ENCODE results near the gene TMEM204.

DNA sequence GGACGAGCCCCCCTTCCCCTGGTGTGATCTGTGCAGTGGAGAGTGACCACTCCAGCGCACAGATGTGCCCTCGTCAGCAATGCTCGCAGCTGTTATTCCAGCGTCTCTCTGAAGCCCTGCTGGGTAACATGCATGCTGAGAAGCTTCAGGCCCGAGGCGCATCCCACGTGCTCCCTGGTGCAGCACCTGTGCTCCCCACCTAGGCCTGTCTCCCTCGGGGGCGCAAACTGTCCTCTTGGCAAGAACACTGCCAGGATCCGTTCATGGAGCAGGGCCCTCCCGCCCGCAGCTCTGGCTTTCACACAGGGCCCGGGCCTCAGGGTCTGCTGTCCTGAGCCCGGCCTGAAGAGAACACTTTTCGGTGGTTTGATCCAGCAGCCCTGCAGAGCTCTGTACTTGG, 13.0 kb downstream of the TMEM204 start:
- TF ChIP-seq, protein P1, sequence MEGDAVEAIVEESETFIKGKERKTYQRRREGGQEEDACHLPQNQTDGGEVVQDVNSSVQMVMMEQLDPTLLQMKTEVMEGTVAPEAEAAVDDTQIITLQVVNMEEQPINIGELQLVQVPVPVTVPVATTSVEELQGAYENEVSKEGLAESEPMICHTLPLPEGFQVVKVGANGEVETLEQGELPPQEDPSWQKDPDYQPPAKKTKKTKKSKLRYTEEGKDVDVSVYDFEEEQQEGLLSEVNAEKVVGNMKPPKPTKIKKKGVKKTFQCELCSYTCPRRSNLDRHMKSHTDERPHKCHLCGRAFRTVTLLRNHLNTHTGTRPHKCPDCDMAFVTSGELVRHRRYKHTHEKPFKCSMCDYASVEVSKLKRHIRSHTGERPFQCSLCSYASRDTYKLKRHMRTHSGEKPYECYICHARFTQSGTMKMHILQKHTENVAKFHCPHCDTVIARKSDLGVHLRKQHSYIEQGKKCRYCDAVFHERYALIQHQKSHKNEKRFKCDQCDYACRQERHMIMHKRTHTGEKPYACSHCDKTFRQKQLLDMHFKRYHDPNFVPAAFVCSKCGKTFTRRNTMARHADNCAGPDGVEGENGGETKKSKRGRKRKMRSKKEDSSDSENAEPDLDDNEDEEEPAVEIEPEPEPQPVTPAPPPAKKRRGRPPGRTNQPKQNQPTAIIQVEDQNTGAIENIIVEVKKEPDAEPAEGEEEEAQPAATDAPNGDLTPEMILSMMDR (IDR thresholded peaks at IDR 0.05), result no peak
- TF ChIP-seq EZH2 (IDR thresholded peaks at IDR 0.05; ENCODE audit: borderline replicate concordance, insufficient read depth, low read depth, low read length, poor library complexity, severe bottlenecking), result no peak
